ENCODE measurements around the gene NDUFA6.

GRCh38 chr22:42078469-42079318, 11.9 kb downstream of the NDUFA6 start:
- TF ChIP-seq ZNF10 (tag by site-specific recombination; IDR thresholded peaks at IDR 0.05): no peak
- no peak for TF ChIP-seq CTCF (tag by site-specific recombination; IDR thresholded peaks at IDR 0.05)
- TF ChIP-seq, protein P1, sequence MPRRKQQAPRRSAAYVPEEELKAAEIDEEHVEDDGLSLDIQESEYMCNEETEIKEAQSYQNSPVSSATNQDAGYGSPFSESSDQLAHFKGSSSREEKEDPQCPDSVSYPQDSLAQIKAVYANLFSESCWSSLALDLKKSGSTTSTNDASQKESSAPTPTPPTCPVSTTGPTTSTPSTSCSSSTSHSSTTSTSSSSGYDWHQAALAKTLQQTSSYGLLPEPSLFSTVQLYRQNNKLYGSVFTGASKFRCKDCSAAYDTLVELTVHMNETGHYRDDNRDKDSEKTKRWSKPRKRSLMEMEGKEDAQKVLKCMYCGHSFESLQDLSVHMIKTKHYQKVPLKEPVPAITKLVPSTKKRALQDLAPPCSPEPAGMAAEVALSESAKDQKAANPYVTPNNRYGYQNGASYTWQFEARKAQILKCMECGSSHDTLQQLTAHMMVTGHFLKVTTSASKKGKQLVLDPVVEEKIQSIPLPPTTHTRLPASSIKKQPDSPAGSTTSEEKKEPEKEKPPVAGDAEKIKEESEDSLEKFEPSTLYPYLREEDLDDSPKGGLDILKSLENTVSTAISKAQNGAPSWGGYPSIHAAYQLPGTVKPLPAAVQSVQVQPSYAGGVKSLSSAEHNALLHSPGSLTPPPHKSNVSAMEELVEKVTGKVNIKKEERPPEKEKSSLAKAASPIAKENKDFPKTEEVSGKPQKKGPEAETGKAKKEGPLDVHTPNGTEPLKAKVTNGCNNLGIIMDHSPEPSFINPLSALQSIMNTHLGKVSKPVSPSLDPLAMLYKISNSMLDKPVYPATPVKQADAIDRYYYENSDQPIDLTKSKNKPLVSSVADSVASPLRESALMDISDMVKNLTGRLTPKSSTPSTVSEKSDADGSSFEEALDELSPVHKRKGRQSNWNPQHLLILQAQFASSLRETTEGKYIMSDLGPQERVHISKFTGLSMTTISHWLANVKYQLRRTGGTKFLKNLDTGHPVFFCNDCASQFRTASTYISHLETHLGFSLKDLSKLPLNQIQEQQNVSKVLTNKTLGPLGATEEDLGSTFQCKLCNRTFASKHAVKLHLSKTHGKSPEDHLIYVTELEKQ (tag by site-specific recombination; IDR thresholded peaks at IDR 0.05; ENCODE audit: borderline replicate concordance): no peak
